HCT116 (cell line): ENCODE measurements around the gene WDR59. TPM values are rescaled to one million over a fixed set of nuclear protein-coding genes. Genes with fewer than 3 reads are reported as not detected.

ENCODE experiments used
- ATAC-seq: fragments of 200-7000 bp; cut with Tn5 transposase; 2 replicates; pipeline ENCODE4 v1.9.1; 2020; ENCODE audit warnings: mild to moderate bottlenecking, moderate library complexity
- BruUV-seq: library from RNA; stranded (reverse); fragments of 400-500 nt; replicated peaks from 2 replicates; lab custom pipeline; 2021; lab: Mats Ljungman, UMichigan
- CTCF ChIA-PET: fragments of 300-600 bp; sonication (Branson Sonifier 250); formaldehyde crosslinking; loops from one replicate; lab custom pipeline; 2021; ENCODE audit warnings: antibody characterized with exemption; lab: Charles Lee
- POLR2A ChIA-PET: fragments of 300-600, 350-600 bp; sonication (Branson Sonifier 250); formaldehyde crosslinking; loops from one replicate; lab custom pipeline; 2021; ENCODE audit warnings: antibody characterized with exemption; lab: Charles Lee
- RAD21 ChIA-PET, 2 experiments: fragments of 300-600 bp; sonication (Branson Sonifier 250); formaldehyde crosslinking; loops; one replicate each; lab custom pipeline; 2023; ENCODE audit warnings: low total read pairs in 2 of 2; ENCODE audit not compliant: uncharacterized antibody in 2 of 2, unreplicated experiment in 2 of 2, low non-redundant PET in 1 of 2; lab: Charles Lee
- DNase-seq: peaks from one replicate; pipeline ENCODE4 v3.0.0-alpha.2; 2010; ENCODE audit warnings: low read depth, low spot score
- H2AFZ ChIP-seq: fragments of 200-600 bp; shearing (Covaris generic), sonication (generic); 2 replicates; pipeline ENCODE4 v1.6.1; 2017; ENCODE audit warnings: low read depth, mixed run types, mixed read lengths, antibody characterized with exemption, low read length; ENCODE audit not compliant: poor library complexity, severe bottlenecking
- H3K27ac ChIP-seq: 2 replicates; pipeline ENCODE4 v1.5.1; 2012; ENCODE audit warnings: low read depth, low read length
- H3K27me3 ChIP-seq: fragments of 200-600 bp; sonication (generic); 2 replicates; pipeline ENCODE4 v1.6.1; 2016; ENCODE audit warnings: mixed run types, low read length, mixed read lengths; ENCODE audit not compliant: insufficient read depth
- H3K36me3 ChIP-seq, 2 experiments: fragments of 200-500 bp in 1 of 2; fragments of 200-600 bp in 1 of 2; sonication (Bioruptor generic) in 1 of 2; sonication (generic) in 1 of 2; 2 replicates each; pipeline versions ENCODE4 v1.5.1 to v1.6.1; 2014 to 2016; ENCODE audit warnings: low read length in 2 of 2, inconsistent platforms in 1 of 2, mixed read lengths in 1 of 2, mixed run types in 1 of 2; ENCODE audit not compliant: insufficient read depth in 2 of 2, control insufficient read depth in 1 of 2
- H3K4me1 ChIP-seq, 2 experiments: fragments of 200-600 bp in 1 of 2; sonication (generic) in 1 of 2; 2 replicates each; pipeline versions ENCODE4 v1.5.1 to v1.6.1; 2012 to 2017; ENCODE audit warnings: low read length in 2 of 2, inconsistent platforms in 1 of 2, mild to moderate bottlenecking in 1 of 2, mixed read lengths in 1 of 2, mixed run types in 1 of 2, moderate library complexity in 1 of 2; ENCODE audit not compliant: insufficient read depth in 2 of 2, control insufficient read depth in 1 of 2
- H3K4me2 ChIP-seq: fragments of 200-600 bp; sonication (generic); 2 replicates; pipeline ENCODE4 v1.6.1; 2017; ENCODE audit warnings: mixed run types, low read length, mixed read lengths
- H3K4me3 ChIP-seq, 2 experiments: fragments of 200-600 bp in 1 of 2; sonication (generic) in 1 of 2; replicated peaks in 1 of 2; 2 replicates each; pipeline ENCODE4 v1.5.1; 2011 to 2016; ENCODE audit warnings: low read length in 2 of 2, control low read depth in 1 of 2, low read depth in 1 of 2, mild to moderate bottlenecking in 1 of 2, mixed read lengths in 1 of 2, mixed run types in 1 of 2
- H3K79me2 ChIP-seq: fragments of 200-600 bp; sonication (generic); 2 replicates; pipeline ENCODE4 v1.6.1; 2017; ENCODE audit warnings: mild to moderate bottlenecking, mixed run types, low read length, moderate library complexity, mixed read lengths; ENCODE audit not compliant: insufficient read depth
- H3K9ac ChIP-seq: fragments of 200-600 bp; sonication (generic); 2 replicates; pipeline ENCODE4 v1.6.1; 2016; ENCODE audit warnings: low read length, mixed read lengths
- H3K9me2 ChIP-seq: fragments of 200-600 bp; sonication (generic), shearing (Covaris generic); 2 replicates; pipeline ENCODE4 v1.6.1; 2017; ENCODE audit warnings: mixed run types, mild to moderate bottlenecking, moderate library complexity; ENCODE audit not compliant: insufficient read depth
- H3K9me3 ChIP-seq, 2 experiments: fragments of 200-500 bp in 1 of 2; fragments of 200-600 bp in 1 of 2; sonication (Bioruptor generic) in 1 of 2; sonication (generic) in 1 of 2; 2 replicates each; pipeline ENCODE4 v1.6.1; 2014 to 2017; ENCODE audit warnings: low read length in 2 of 2, mixed read lengths in 2 of 2, inconsistent platforms in 1 of 2, low read depth in 1 of 2, mild to moderate bottlenecking in 1 of 2, mixed run types in 1 of 2, moderate library complexity in 1 of 2; ENCODE audit not compliant: control insufficient read depth in 1 of 2, insufficient read depth in 1 of 2
- H4K20me1 ChIP-seq: fragments of 200-600 bp; sonication (generic), shearing (Covaris generic); 2 replicates; pipeline ENCODE4 v1.6.1; 2017; ENCODE audit warnings: mixed run types, mild to moderate bottlenecking, moderate library complexity; ENCODE audit not compliant: insufficient read depth
- CBX3 ChIP-seq: IDR thresholded peaks from 2 replicates; pipeline ENCODE4 v1.6.1; 2012; ENCODE audit warnings: low read depth
- EGR1 ChIP-seq: IDR thresholded peaks from 2 replicates; pipeline ENCODE4 v1.6.1; 2012; ENCODE audit warnings: low read depth
- ELF1 ChIP-seq: IDR thresholded peaks from 2 replicates; pipeline ENCODE4 v1.6.1; 2012; ENCODE audit warnings: low read depth, borderline replicate concordance
- EZH2phosphoT487 ChIP-seq: fragments of 200-600 bp; IDR thresholded peaks from 2 replicates; pipeline ENCODE4 v1.6.1; 2018; ENCODE audit warnings: antibody characterized with exemption, borderline replicate concordance
- FOSL1 ChIP-seq: IDR thresholded peaks from 2 replicates; pipeline ENCODE4 v1.6.1; 2012; ENCODE audit warnings: low read depth
- JUND ChIP-seq: IDR thresholded peaks from 2 replicates; pipeline ENCODE4 v1.6.1; 2012
- POLR2A ChIP-seq: IDR thresholded peaks from 2 replicates; pipeline ENCODE4 v1.7.0; 2011; ENCODE audit warnings: borderline replicate concordance; ENCODE audit not compliant: insufficient read depth, insufficient read length; ENCODE audit errors: extremely low read depth
- POLR2AphosphoS5 ChIP-seq: IDR thresholded peaks from 2 replicates; pipeline ENCODE4 v1.6.1; 2011; ENCODE audit warnings: mild to moderate bottlenecking, low read depth, low read length, moderate library complexity
- RAD21 ChIP-seq: IDR thresholded peaks from 2 replicates; pipeline ENCODE4 v1.6.1; 2012; ENCODE audit warnings: low read depth, mild to moderate bottlenecking
- SP1 ChIP-seq: IDR thresholded peaks from 2 replicates; pipeline ENCODE4 v1.6.1; 2012; ENCODE audit warnings: low read depth
- SRF ChIP-seq: IDR thresholded peaks from 2 replicates; pipeline ENCODE4 v1.6.1; 2012; ENCODE audit warnings: low read depth
- ZFX ChIP-seq: fragments of 450-650 bp; IDR thresholded peaks from 2 replicates; pipeline ENCODE4 v1.6.1; 2017
- intact Hi-C: fragments of 100-400 bp; cut with micrococcal nuclease; formaldehyde crosslinking; loops from 2 replicates; pipeline ENCODE4 v1.10.0; 2022
- total RNA-seq: library from RNA; stranded (reverse); gene quantifications from one replicate; pipeline ENCODE4 v1.2.1, GENCODE V29; 2021; ENCODE audit not compliant: unreplicated experiment
- TF ChIP-seq, protein P1 (sequence below): IDR thresholded peaks from 2 replicates; pipeline ENCODE4 v1.6.1; 2011; ENCODE audit warnings: mild to moderate bottlenecking, low read length, moderate library complexity; ENCODE audit not compliant: insufficient replicate concordance; ENCODE audit errors: extremely low read depth
- TF ChIP-seq, protein P2 (sequence below): IDR thresholded peaks from 2 replicates; pipeline ENCODE4 v1.6.1; 2012
- TF ChIP-seq, protein P3 (sequence below), 3 experiments: fragments of 200-600 bp in 1 of 3; sonication (generic) in 1 of 3; IDR thresholded peaks in 2 of 3; conservative IDR thresholded peaks in 1 of 3; 2 replicates each; pipeline ENCODE4 v1.5.1; 2012 to 2017; ENCODE audit warnings: low read depth in 2 of 3, low read length in 2 of 3, antibody characterized with exemption in 1 of 3, borderline replicate concordance in 1 of 3, control low read depth in 1 of 3, mild to moderate bottlenecking in 1 of 3, mixed read lengths in 1 of 3, mixed run types in 1 of 3, moderate library complexity in 1 of 3; ENCODE audit not compliant: insufficient read depth in 1 of 3
- TF ChIP-seq, protein P4 (sequence below): IDR thresholded peaks from 2 replicates; pipeline ENCODE4 v1.6.1; 2012; ENCODE audit warnings: low read depth

WDR59 gene
- total RNA-seq, 1 experiment from 2014 or later = 96.9 TPM

GRCh38 chr16:74999609-75000480 is 14.9 kb upstream of the WDR59 start:
- Histone ChIP-seq H3K27ac (peak overlapping the region; percentile 81), H3K4me1 (peaks cover 34 to 59% of the 10 kb centered on the region in 2 experiments), H4K20me1 (peaks cover 4% of the 10 kb centered on the region; the same call in 1 of the 2 replicates), H3K27me3 (no peaks in the 10 kb centered on the region), H3K36me3 (no peaks in the 10 kb centered on the region), H3K9ac (peak overlapping the region; percentile 79), H3K4me3 (peak overlapping the region; percentile 70 to 71), H2AFZ (no peak overlapping the region), H3K9me3 (no peaks in the 10 kb centered on the region), H3K9me2 (no peaks in the 10 kb centered on the region), H3K79me2 (peaks cover 54% of the 10 kb centered on the region), H3K4me2 (peak overlapping the region; percentile 90)
- POLR2A ChIA-PET = interaction anchor here (2.0 kb wide), 1 partner anchor 111 kb away, joined by 19 read pairs; no protein-coding TSS in a partner anchor
- RAD21 ChIA-PET = interaction anchor here in 1 of 2 experiments (1.8 kb wide), 1 partner anchor 112 kb away, joined by 10 read pairs; no protein-coding TSS in a partner anchor
- CTCF ChIA-PET = interaction anchor here (0.5 to 3.1 kb wide), 2 partner anchors 29 to 110 kb away, joined by 6 to 116 read pairs; no protein-coding TSS in a partner anchor
- no peak for DNase-seq
- TF ChIP-seq, protein P1, sequence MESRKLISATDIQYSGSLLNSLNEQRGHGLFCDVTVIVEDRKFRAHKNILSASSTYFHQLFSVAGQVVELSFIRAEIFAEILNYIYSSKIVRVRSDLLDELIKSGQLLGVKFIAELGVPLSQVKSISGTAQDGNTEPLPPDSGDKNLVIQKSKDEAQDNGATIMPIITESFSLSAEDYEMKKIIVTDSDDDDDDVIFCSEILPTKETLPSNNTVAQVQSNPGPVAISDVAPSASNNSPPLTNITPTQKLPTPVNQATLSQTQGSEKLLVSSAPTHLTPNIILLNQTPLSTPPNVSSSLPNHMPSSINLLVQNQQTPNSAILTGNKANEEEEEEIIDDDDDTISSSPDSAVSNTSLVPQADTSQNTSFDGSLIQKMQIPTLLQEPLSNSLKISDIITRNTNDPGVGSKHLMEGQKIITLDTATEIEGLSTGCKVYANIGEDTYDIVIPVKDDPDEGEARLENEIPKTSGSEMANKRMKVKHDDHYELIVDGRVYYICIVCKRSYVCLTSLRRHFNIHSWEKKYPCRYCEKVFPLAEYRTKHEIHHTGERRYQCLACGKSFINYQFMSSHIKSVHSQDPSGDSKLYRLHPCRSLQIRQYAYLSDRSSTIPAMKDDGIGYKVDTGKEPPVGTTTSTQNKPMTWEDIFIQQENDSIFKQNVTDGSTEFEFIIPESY = no peak
- TF ChIP-seq EZH2phosphoT487 (no peak), JUND (no peak), FOSL1 (no peak), ELF1 (no peak), EGR1 (no peak), ZFX (no peak), RAD21 (no peak), SRF (no peak), POLR2A (no peak), CBX3 (no peak), SP1 (no peak), POLR2AphosphoS5 (no peak)
- TF ChIP-seq, protein P2, sequence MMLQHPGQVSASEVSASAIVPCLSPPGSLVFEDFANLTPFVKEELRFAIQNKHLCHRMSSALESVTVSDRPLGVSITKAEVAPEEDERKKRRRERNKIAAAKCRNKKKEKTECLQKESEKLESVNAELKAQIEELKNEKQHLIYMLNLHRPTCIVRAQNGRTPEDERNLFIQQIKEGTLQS = no peak
- TF ChIP-seq, protein P3, sequence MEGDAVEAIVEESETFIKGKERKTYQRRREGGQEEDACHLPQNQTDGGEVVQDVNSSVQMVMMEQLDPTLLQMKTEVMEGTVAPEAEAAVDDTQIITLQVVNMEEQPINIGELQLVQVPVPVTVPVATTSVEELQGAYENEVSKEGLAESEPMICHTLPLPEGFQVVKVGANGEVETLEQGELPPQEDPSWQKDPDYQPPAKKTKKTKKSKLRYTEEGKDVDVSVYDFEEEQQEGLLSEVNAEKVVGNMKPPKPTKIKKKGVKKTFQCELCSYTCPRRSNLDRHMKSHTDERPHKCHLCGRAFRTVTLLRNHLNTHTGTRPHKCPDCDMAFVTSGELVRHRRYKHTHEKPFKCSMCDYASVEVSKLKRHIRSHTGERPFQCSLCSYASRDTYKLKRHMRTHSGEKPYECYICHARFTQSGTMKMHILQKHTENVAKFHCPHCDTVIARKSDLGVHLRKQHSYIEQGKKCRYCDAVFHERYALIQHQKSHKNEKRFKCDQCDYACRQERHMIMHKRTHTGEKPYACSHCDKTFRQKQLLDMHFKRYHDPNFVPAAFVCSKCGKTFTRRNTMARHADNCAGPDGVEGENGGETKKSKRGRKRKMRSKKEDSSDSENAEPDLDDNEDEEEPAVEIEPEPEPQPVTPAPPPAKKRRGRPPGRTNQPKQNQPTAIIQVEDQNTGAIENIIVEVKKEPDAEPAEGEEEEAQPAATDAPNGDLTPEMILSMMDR (IDR thresholded peaks at IDR 0.05 in 2 of 3, conservative IDR thresholded peaks at IDR 0.05 in 1 of 3; ENCODE audit: borderline replicate concordance in 1 of 3, insufficient read depth in 1 of 3, low read depth in 2 of 3, low read length in 2 of 3) = no peak
- TF ChIP-seq, protein P4, sequence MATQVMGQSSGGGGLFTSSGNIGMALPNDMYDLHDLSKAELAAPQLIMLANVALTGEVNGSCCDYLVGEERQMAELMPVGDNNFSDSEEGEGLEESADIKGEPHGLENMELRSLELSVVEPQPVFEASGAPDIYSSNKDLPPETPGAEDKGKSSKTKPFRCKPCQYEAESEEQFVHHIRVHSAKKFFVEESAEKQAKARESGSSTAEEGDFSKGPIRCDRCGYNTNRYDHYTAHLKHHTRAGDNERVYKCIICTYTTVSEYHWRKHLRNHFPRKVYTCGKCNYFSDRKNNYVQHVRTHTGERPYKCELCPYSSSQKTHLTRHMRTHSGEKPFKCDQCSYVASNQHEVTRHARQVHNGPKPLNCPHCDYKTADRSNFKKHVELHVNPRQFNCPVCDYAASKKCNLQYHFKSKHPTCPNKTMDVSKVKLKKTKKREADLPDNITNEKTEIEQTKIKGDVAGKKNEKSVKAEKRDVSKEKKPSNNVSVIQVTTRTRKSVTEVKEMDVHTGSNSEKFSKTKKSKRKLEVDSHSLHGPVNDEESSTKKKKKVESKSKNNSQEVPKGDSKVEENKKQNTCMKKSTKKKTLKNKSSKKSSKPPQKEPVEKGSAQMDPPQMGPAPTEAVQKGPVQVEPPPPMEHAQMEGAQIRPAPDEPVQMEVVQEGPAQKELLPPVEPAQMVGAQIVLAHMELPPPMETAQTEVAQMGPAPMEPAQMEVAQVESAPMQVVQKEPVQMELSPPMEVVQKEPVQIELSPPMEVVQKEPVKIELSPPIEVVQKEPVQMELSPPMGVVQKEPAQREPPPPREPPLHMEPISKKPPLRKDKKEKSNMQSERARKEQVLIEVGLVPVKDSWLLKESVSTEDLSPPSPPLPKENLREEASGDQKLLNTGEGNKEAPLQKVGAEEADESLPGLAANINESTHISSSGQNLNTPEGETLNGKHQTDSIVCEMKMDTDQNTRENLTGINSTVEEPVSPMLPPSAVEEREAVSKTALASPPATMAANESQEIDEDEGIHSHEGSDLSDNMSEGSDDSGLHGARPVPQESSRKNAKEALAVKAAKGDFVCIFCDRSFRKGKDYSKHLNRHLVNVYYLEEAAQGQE = no peak
- intact Hi-C loops = no loop called here
- BruUV-seq = no TSS peak
- peak; percentile 16; the same call in 1 of the 2 replicates for ATAC-seq
